Prostate gland (tissue), 2 donors: ENCODE results near the gene C1orf87.

Source experiments
- POLR2A ChIP-seq: fragments of 450-650 bp; IDR thresholded peaks from one replicate; pipeline ENCODE4 v1.6.1; 2016; ENCODE audit warnings: antibody characterized with exemption, mild to moderate bottlenecking
- POLR2AphosphoS5 ChIP-seq: sonication (generic); formaldehyde crosslinking; IDR thresholded peaks from one replicate; pipeline ENCODE4 v1.6.1; 2017; ENCODE audit warnings: antibody characterized with exemption
- TF ChIP-seq, protein P1 (sequence below), 4 experiments: fragments of 200-600 bp in 2 of 4; fragments of 450-650 bp in 2 of 4; sonication (generic) in 2 of 4; IDR thresholded peaks; 1 replicate in 3 of 4; 2 replicates in 1 of 4; pipeline ENCODE4 v1.5.1; 2016 to 2019; ENCODE audit warnings: antibody characterized with exemption in 4 of 4, mild to moderate bottlenecking in 2 of 4, moderate library complexity in 2 of 4

DNA sequence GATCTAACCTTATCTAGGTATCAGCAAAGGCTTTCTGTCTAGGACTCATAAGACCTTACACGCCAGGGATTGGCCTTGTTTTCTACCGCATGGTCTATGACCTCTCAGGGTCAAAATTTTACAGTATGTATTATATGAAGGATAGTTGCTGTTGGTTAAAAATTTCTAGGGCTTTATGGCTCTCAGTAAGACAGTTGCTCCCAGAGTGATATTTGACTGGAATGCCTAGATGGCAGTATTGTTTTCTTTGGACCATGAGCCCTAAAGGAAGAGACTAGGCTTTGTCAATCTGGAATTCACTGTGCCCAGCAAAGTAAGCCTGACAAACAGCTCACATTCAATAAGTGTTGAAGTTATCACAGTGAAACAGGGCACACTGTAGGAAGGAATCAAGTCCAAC is 37.6 kb downstream of the C1orf87 start:
- TF ChIP-seq, protein P1, sequence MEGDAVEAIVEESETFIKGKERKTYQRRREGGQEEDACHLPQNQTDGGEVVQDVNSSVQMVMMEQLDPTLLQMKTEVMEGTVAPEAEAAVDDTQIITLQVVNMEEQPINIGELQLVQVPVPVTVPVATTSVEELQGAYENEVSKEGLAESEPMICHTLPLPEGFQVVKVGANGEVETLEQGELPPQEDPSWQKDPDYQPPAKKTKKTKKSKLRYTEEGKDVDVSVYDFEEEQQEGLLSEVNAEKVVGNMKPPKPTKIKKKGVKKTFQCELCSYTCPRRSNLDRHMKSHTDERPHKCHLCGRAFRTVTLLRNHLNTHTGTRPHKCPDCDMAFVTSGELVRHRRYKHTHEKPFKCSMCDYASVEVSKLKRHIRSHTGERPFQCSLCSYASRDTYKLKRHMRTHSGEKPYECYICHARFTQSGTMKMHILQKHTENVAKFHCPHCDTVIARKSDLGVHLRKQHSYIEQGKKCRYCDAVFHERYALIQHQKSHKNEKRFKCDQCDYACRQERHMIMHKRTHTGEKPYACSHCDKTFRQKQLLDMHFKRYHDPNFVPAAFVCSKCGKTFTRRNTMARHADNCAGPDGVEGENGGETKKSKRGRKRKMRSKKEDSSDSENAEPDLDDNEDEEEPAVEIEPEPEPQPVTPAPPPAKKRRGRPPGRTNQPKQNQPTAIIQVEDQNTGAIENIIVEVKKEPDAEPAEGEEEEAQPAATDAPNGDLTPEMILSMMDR (IDR thresholded peaks at IDR 0.05) = no peak
- TF ChIP-seq POLR2A (no peak), POLR2AphosphoS5 (no peak)
